GM12878 (cell line): Measurements from ENCODE around the gene BDH1. TPM values are rescaled to one million over a fixed set of nuclear protein-coding genes. Genes with fewer than 3 reads are reported as not detected.
"Not testable (repeated sequence)": the region's sequence is repeated elsewhere in the genome, so short reads cannot be mapped to it uniquely, and the experiment has no call there.

ENCODE experiments used
- ATAC-seq: fragments of 200-7000 bp; cut with Tn5 transposase; 3 replicates; pipeline ENCODE4 v1.9.1; 2020; ENCODE audit warnings: mild to moderate bottlenecking, moderate library complexity
- BruUV-seq: library from RNA; stranded (reverse); fragments of 400-500 nt; replicated peaks from 2 replicates; lab custom pipeline; 2021; lab: Mats Ljungman, UMichigan
- CTCF ChIA-PET: fragments of 300-600 bp; sonication (Branson Sonifier 250); formaldehyde crosslinking; extraction: SDS; loops from one replicate; lab custom pipeline; 2021; ENCODE audit warnings: inconsistent platforms; lab: Yijun Ruan, JAX
- POLR2A ChIA-PET: fragments of 350-600 bp; formaldehyde crosslinking; extraction: SDS; loops from one replicate; lab custom pipeline; 2021; ENCODE audit warnings: inconsistent platforms; lab: Charles Lee
- RAD21 ChIA-PET: fragments of 300-600 bp; sonication (Branson Sonifier 250); formaldehyde crosslinking; loops from one replicate; lab custom pipeline; 2023; ENCODE audit warnings: antibody characterized with exemption; ENCODE audit not compliant: unreplicated experiment; lab: Charles Lee
- SMC1A ChIA-PET: fragments of 300-600 bp; sonication (Branson Sonifier 250); formaldehyde crosslinking; loops from one replicate; lab custom pipeline; 2023; ENCODE audit not compliant: unreplicated experiment, uncharacterized antibody; lab: Charles Lee
- DNase-seq: peaks from one replicate; pipeline ENCODE4 v3.0.0-alpha.2; 2011; ENCODE audit warnings: low read depth, low spot score
- FAIRE-seq: peaks from 3 replicates; lab custom pipeline; 2011; peaks lifted over from hg19 to GRCh38; lab: Jason Lieb, UNC
- H2AFZ ChIP-seq: 2 replicates; pipeline ENCODE4 v1.6.0; 2011; ENCODE audit warnings: low read depth, low read length, control low read depth; ENCODE audit not compliant: control insufficient read depth
- H3K27ac ChIP-seq: 2 replicates; pipeline ENCODE4 v1.5.1; 2011; ENCODE audit warnings: control low read depth; ENCODE audit not compliant: control insufficient read depth, insufficient read depth
- H3K27me3 ChIP-seq, 2 experiments: replicated peaks in 1 of 2; 2 replicates each; pipeline versions ENCODE4 v1.6.0 to v1.6.1; 2011; ENCODE audit warnings: low read length in 1 of 2; ENCODE audit not compliant: control insufficient read depth in 2 of 2, insufficient read depth in 2 of 2
- H3K36me3 ChIP-seq, 2 experiments: 2 replicates each; pipeline ENCODE4 v1.5.1; 2011; ENCODE audit warnings: low read length in 1 of 2; ENCODE audit not compliant: control insufficient read depth in 2 of 2, insufficient read depth in 2 of 2
- H3K4me1 ChIP-seq: 2 replicates; pipeline ENCODE4 v1.6.1; 2011; ENCODE audit warnings: mild to moderate bottlenecking, low read length, moderate library complexity, mixed read lengths; ENCODE audit not compliant: control insufficient read depth, insufficient read depth
- H3K4me2 ChIP-seq: 2 replicates; pipeline ENCODE4 v1.6.0; 2011; ENCODE audit warnings: control low read depth; ENCODE audit not compliant: control insufficient read depth, insufficient read depth
- H3K4me3 ChIP-seq: fragments of 200-600 bp; sonication (generic); 2 replicates; pipeline ENCODE4 v1.5.1; 2016
- H3K79me2 ChIP-seq: 2 replicates; pipeline ENCODE4 v1.6.0; 2011; ENCODE audit warnings: low read length; ENCODE audit not compliant: control insufficient read depth, insufficient read depth
- H3K9ac ChIP-seq: 2 replicates; pipeline ENCODE4 v1.8.0; 2011; ENCODE audit warnings: low read length, control low read depth, mixed read lengths; ENCODE audit not compliant: control insufficient read depth, insufficient read depth
- H3K9me3 ChIP-seq: replicated peaks from 3 replicates; pipeline ENCODE4 v1.5.1; 2011; ENCODE audit warnings: mild to moderate bottlenecking, low read length; ENCODE audit not compliant: control insufficient read depth, insufficient read depth
- H4K20me1 ChIP-seq: 2 replicates; pipeline ENCODE4 v1.6.0; 2011; ENCODE audit not compliant: control insufficient read depth, insufficient read depth
- MYB ChIP-seq: fragments of 150-350 bp; IDR thresholded peaks from 2 replicates; pipeline ENCODE4 v1.6.1; 2014; ENCODE audit warnings: mild to moderate bottlenecking, low read depth, low read length, borderline replicate concordance
- RFX5 ChIP-seq: IDR thresholded peaks from 2 replicates; pipeline ENCODE4 v1.6.1; 2011; ENCODE audit warnings: low read depth, low read length, improper control_type of control experiment
- TCF3 ChIP-seq: IDR thresholded peaks from 2 replicates; pipeline ENCODE4 v1.6.1; 2012; ENCODE audit warnings: low read depth, mild to moderate bottlenecking, low read length, borderline replicate concordance; ENCODE audit not compliant: insufficient read depth
- WGBS: methylation state at CpG from one replicate; pipeline ENCODE4 v1.1.6; 2016; ENCODE audit warnings: low lambda C conversion rate; ENCODE audit not compliant: insufficient replicate concordance, insufficient coverage; ENCODE audit errors: missing lambda C conversion rate; 5-methylcytosine and 5-hydroxymethylcytosine counted together
- in situ Hi-C: fragments of 300-500 bp; cut with MboI; formaldehyde crosslinking; loops from 9 replicates; pipeline ENCODE4 v1.14.3; 2018; ENCODE audit warnings: mixed read lengths
- intact Hi-C: fragments of 100-400 bp; cut with micrococcal nuclease; formaldehyde crosslinking; loops from one replicate; pipeline ENCODE4 v1.14.2; 2022; ENCODE audit not compliant: unreplicated experiment
- polyA plus RNA-seq, 11 experiments: library from polyadenylated mRNA; depleted of rRNA in 4 of 11; unstranded in 6 of 11; stranded (reverse) in 5 of 11; fragments of >200 nt; fragmentation: Nextera tagmentation in 4 of 11; fragmentation: Illumina TruSeq in 1 of 11; extraction: Ambion mirVana in 4 of 11; extraction: Trizol in 1 of 11; gene quantifications; 1 replicate in 1 of 11; 2 replicates in 10 of 11; pipeline versions ENCODE4 v1.2.1 to v1.2.3, GENCODE V29; 2011 to 2016; ENCODE audit warnings: inconsistent platforms in 2 of 11, missing spikeins in 2 of 11, low read depth in 1 of 11
- total RNA-seq, 4 experiments: library from RNA; depleted of rRNA in 3 of 4; stranded (reverse); fragments of >200 nt in 3 of 4; fragmentation: Illumina TruSeq in 1 of 4; extraction: Trizol in 1 of 4; gene quantifications; 2 replicates each; pipeline versions ENCODE4 v1.2.1 to v1.2.3, GENCODE V29; 2013 to 2021

The BDH1 gene
- total and polyA plus RNA-seq, 10 of the 15 experiments (the other 5 are each of a cell fraction or from before 2014, with no cell fraction given), result 11.3 to 84.5 (median 60.3) TPM

DNA sequence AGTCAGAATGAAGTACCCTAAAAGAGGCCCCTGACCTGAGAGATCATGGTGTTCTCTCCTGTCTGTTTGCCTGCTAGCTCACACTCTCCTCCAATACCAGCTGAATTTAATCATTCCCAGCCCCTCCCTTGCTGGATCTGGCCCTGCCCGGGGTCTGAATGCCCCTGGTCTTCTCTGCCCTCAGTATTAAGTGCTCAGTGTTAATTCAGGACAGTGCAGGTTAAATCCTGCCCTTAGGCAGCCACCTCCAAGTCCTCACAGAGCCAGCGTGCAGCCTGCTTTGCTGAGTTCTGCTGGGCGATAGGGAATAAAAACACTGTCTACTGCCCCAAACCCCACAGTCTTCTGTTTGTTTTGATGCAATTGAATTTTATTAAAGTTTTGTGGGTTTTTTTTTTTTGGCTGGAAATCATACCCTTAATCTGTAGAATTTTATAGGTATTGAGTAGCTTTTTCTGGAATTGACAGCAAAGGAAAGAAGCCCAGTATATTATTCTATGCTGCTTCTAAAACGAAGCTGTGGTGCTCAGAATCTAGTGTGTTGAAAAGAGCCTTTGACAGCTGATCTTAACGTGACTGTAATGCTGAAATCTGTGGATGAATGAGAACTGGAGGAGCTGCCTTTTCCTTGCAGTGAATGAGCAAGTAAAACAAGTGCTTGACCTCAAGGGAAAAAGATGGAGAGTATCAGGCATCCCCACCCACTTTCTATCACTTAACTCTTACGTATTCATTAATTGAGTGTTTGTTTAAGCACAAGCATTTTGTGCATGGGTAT, 12.3 kb upstream of the BDH1 start:
- Histone ChIP-seq H3K36me3 (no peaks in the 10 kb centered on the region), H3K4me3 (no peak overlapping the region), H3K9ac (no peak overlapping the region), H3K4me2 (no peak overlapping the region), H3K9me3 (peaks cover 12% of the 10 kb centered on the region; the same call in 2 of the 3 replicates), H3K27me3 (no peaks in the 10 kb centered on the region), H4K20me1 (no peaks in the 10 kb centered on the region), H2AFZ (no peak overlapping the region), H3K4me1 (no peaks in the 10 kb centered on the region), H3K27ac (no peak overlapping the region), H3K79me2 (no peaks in the 10 kb centered on the region)
- BruUV-seq, result no TSS peak
- no peak for DNase-seq
- ATAC-seq, result no peak
- POLR2A ChIA-PET, result interaction anchor here (0.6 kb wide), 1 partner anchor 8 kb away, joined by 3 read pairs; no protein-coding TSS in a partner anchor
- TF ChIP-seq MYB (no peak), RFX5 (no peak), TCF3 (no peak)
- in situ Hi-C loops (no loop called here), intact Hi-C loops (no loop called here)
- SMC1A ChIA-PET, result interaction anchor here (0.7 kb wide), 1 partner anchor 12 kb away, joined by 3 read pairs; no protein-coding TSS in a partner anchor
- CTCF ChIA-PET, result no interaction called here
- RAD21 ChIA-PET, result no interaction called here
- 38% methylated on average over 6 of the region's 6 CpGs for WGBS
- no peak for FAIRE-seq

DNA sequence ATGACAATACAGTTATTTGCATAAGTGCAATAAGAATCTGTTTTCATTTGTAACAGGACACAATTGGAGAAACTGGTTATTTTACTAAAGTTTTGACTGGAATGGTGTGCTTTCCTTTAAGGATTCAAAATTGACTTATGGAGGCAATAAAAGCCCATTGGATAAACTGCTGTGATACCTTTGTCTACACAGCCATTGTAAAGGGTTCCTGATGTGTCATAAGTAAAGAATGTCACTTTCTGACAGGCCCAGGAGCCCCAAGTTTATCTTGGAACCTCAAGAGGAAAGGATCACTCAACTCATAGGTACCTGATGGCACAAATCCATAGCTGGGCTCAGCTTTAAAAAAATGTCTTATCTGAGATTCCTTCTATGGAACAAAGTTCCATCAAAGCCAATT, 10.4 kb upstream of the BDH1 start:
- SMC1A ChIA-PET, H3K9me3 ChIP-seq, H3K36me3 ChIP-seq, DNase-seq, RAD21 ChIA-PET, H4K20me1 ChIP-seq, FAIRE-seq, ATAC-seq, H3K9ac ChIP-seq, intact Hi-C loops, H3K4me2 ChIP-seq, H3K27me3 ChIP-seq, in situ Hi-C loops, H2AFZ ChIP-seq, H3K4me3 ChIP-seq, BruUV-seq, H3K27ac ChIP-seq, H3K79me2 ChIP-seq: not testable (repeated sequence)
- peaks cover 15% of the 10 kb centered on the region; the same call in 1 of the 2 replicates for H3K4me1 ChIP-seq
- ChIA-PET CTCF (interaction anchor here (0.9 kb wide), 1 partner anchor 12 kb away, joined by 3 read pairs; no protein-coding TSS in a partner anchor), POLR2A (interaction anchor here (0.6 kb wide), 1 partner anchor 119 kb away, joined by 4 read pairs; no protein-coding TSS in a partner anchor)
